AG04449 (cell line): Measurements from ENCODE around the gene CST5.

Experiments
- CTCF ChIA-PET: fragments of 350-600 bp; formaldehyde crosslinking; extraction: SDS; loops from one replicate; lab custom pipeline; 2021; ENCODE audit warnings: antibody characterized with exemption; lab: Yijun Ruan, JAX
- POLR2A ChIA-PET: fragments of 400-600, 350-600 bp; formaldehyde crosslinking; extraction: SDS; loops from one replicate; lab custom pipeline; 2020; ENCODE audit warnings: antibody characterized with exemption, inconsistent platforms; lab: Yijun Ruan, JAX
- DNase-seq: peaks from one replicate; pipeline ENCODE4 v3.0.0-alpha.2; 2010; ENCODE audit warnings: low read depth, low spot score
- H3K4me3 ChIP-seq: 2 replicates; pipeline ENCODE4 v1.5.1; 2011; ENCODE audit warnings: low read depth, mild to moderate bottlenecking, control low read depth, low read length
- CTCF ChIP-seq: IDR thresholded peaks from one replicate; pipeline ENCODE4 v1.5.1; 2011; ENCODE audit warnings: mild to moderate bottlenecking, moderate library complexity, low read length, control low read depth, inconsistent platforms; ENCODE audit not compliant: insufficient read depth; ENCODE audit errors: missing control alignments

The CST5 gene

GRCh38 chr20:23925789-23926525 is 46.4 kb upstream of the CST5 start:
- no peak for TF ChIP-seq CTCF
- DNase-seq = no peak
- ChIA-PET POLR2A (no interaction called here), CTCF (interaction anchor here (2.2 kb wide), 1 partner anchor 11 kb away, joined by 6 read pairs; no protein-coding TSS in a partner anchor)
- no peak overlapping the region for H3K4me3 ChIP-seq

GRCh38 chr20:23924751-23925150 is 45.2 kb upstream of the CST5 start:
- ChIA-PET POLR2A (no interaction called here), CTCF (interaction anchor here (2.2 kb wide), 1 partner anchor 13 kb away, joined by 6 read pairs; no protein-coding TSS in a partner anchor)
- DNase-seq = no peak
- no peak for TF ChIP-seq CTCF
- H3K4me3 ChIP-seq = no peak overlapping the region

GRCh38 chr20:23923891-23924435 is 44.4 kb upstream of the CST5 start:
- POLR2A ChIA-PET = no interaction called here
- no peak overlapping the region for H3K4me3 ChIP-seq
- CTCF ChIA-PET = no interaction called here
- DNase-seq = no peak
- TF ChIP-seq CTCF = no peak

- POLR2A ChIA-PET = no interaction called here
- CTCF ChIA-PET = no interaction called here
- DNase-seq = no peak
- TF ChIP-seq CTCF = no peak
- no peak overlapping the region for H3K4me3 ChIP-seq
Observed at GRCh38 chr20:23923311-23923710, 43.8 kb upstream of the CST5 start.

- POLR2A ChIA-PET = no interaction called here
- no peak for DNase-seq
- H3K4me3 ChIP-seq = no peak overlapping the region
- CTCF ChIA-PET = no interaction called here
- TF ChIP-seq CTCF = no peak
Observed at GRCh38 chr20:23920408-23921325, 41.1 kb upstream of the CST5 start.

- CTCF ChIA-PET = no interaction called here
- POLR2A ChIA-PET = no interaction called here
- DNase-seq = no peak
- no peak overlapping the region for H3K4me3 ChIP-seq
- no peak for TF ChIP-seq CTCF
Observed at GRCh38 chr20:23918896-23919295, 39.3 kb upstream of the CST5 start.
